Keratinocyte (primary cell): ENCODE measurements around the gene STAC2. TPM values are rescaled to one million over a fixed set of nuclear protein-coding genes. Genes with fewer than 3 reads are reported as not detected.

Source experiments
- DNase-seq: peaks from one replicate; pipeline ENCODE4 v3.0.0-alpha.2; 2011; ENCODE audit warnings: low read depth, missing footprints, low spot score
- FAIRE-seq: peaks from 2 replicates; lab custom pipeline; 2011; peaks lifted over from hg19 to GRCh38; lab: Jason Lieb, UNC
- H2AFZ ChIP-seq: 2 replicates; pipeline ENCODE4 v1.6.0; 2012; ENCODE audit warnings: low read length, control low read depth, inconsistent platforms; ENCODE audit not compliant: control insufficient read depth
- H3K27ac ChIP-seq: 2 replicates; pipeline ENCODE4 v1.5.1; 2011; ENCODE audit warnings: low read length; ENCODE audit not compliant: control insufficient read depth, insufficient read depth
- H3K27me3 ChIP-seq: 3 replicates; pipeline ENCODE4 v1.6.0; 2011; ENCODE audit warnings: low read length; ENCODE audit not compliant: control insufficient read depth, insufficient read depth; ENCODE audit errors: extremely low read depth
- H3K36me3 ChIP-seq, 2 experiments: 2 replicates in 1 of 2; 3 replicates in 1 of 2; pipeline ENCODE4 v1.5.1; 2011; ENCODE audit warnings: low read length in 2 of 2, mild to moderate bottlenecking in 1 of 2; ENCODE audit not compliant: control insufficient read depth in 2 of 2, insufficient read depth in 2 of 2; ENCODE audit errors: extremely low read depth in 1 of 2
- H3K4me1 ChIP-seq: 3 replicates; pipeline ENCODE4 v1.5.1; 2011; ENCODE audit warnings: low read length; ENCODE audit not compliant: control insufficient read depth, insufficient read depth; ENCODE audit errors: extremely low read depth
- H3K4me2 ChIP-seq: 3 replicates; pipeline ENCODE4 v1.6.0; 2011; ENCODE audit warnings: low read depth, low read length; ENCODE audit not compliant: control insufficient read depth, insufficient read depth; ENCODE audit errors: extremely low read depth
- H3K4me3 ChIP-seq, 3 experiments: fragments of 200-600 bp in 1 of 3; sonication (generic) in 1 of 3; 2 replicates in 2 of 3; 3 replicates in 1 of 3; pipeline ENCODE4 v1.5.1; 2011 to 2016; ENCODE audit warnings: low read length in 3 of 3, mild to moderate bottlenecking in 3 of 3, control low read depth in 2 of 3, inconsistent platforms in 1 of 3, low read depth in 1 of 3, mixed read lengths in 1 of 3, mixed run types in 1 of 3, moderate library complexity in 1 of 3; ENCODE audit not compliant: control insufficient read depth in 2 of 3, insufficient read depth in 2 of 3; ENCODE audit errors: extremely low read depth in 1 of 3
- H3K79me2 ChIP-seq: 2 replicates; pipeline ENCODE4 v1.6.0; 2012; ENCODE audit warnings: low read length; ENCODE audit not compliant: control insufficient read depth, insufficient read depth
- H3K9ac ChIP-seq: 3 replicates; pipeline ENCODE4 v1.6.0; 2011; ENCODE audit warnings: low read length; ENCODE audit not compliant: control insufficient read depth, insufficient read depth; ENCODE audit errors: extremely low read depth
- H3K9me1 ChIP-seq: 3 replicates; pipeline ENCODE4 v1.6.0; 2011; ENCODE audit warnings: low read length; ENCODE audit not compliant: control insufficient read depth, insufficient read depth; ENCODE audit errors: extremely low read depth
- H3K9me3 ChIP-seq: 2 replicates; pipeline ENCODE4 v1.5.1; 2012; ENCODE audit warnings: low read depth, low read length; ENCODE audit not compliant: control insufficient read depth
- H4K20me1 ChIP-seq: 3 replicates; pipeline ENCODE4 v1.6.0; 2011; ENCODE audit warnings: low read length; ENCODE audit not compliant: control insufficient read depth, insufficient read depth; ENCODE audit errors: extremely low read depth
- EZH2 ChIP-seq: IDR thresholded peaks from one replicate; pipeline ENCODE4 v1.6.1; 2012; ENCODE audit warnings: inconsistent platforms, mild to moderate bottlenecking, low read length, moderate library complexity
- dilution Hi-C: fragments of 300-500 bp; cut with MboI; formaldehyde crosslinking; loops from one replicate; pipeline ENCODE4 v1.7.0; 2020; ENCODE audit warnings: low sequenced_read_pairs; ENCODE audit not compliant: extremely low pct_ligation_motif_present
- polyA plus RNA-seq, 5 experiments: library from polyadenylated mRNA; depleted of rRNA in 3 of 5; stranded (reverse) in 3 of 5; stranded (forward) in 1 of 5; unstranded in 1 of 5; fragments of >200 nt; gene quantifications; 1 replicate in 1 of 5; 2 replicates in 3 of 5; 3 replicates in 1 of 5; pipeline versions ENCODE4 v1.2.1 to v1.2.3, GENCODE V29; 2011 to 2012; ENCODE audit warnings: missing spikeins in 2 of 5, low read depth in 1 of 5, low replicate concordance in 1 of 5
- TF ChIP-seq, protein P1 (sequence below), 3 experiments: IDR thresholded peaks in 1 of 3; conservative IDR thresholded peaks in 1 of 3; optimal IDR thresholded peaks in 1 of 3; 2 replicates in 2 of 3; 3 replicates in 1 of 3; pipeline versions ENCODE3 to v1.5.1; 2011; ENCODE audit warnings: low read length in 3 of 3, mild to moderate bottlenecking in 3 of 3, moderate library complexity in 2 of 3, control low read depth in 1 of 3, inconsistent platforms in 1 of 3; ENCODE audit not compliant: insufficient read depth in 2 of 3; ENCODE audit errors: extremely low read depth in 1 of 3

STAC2 gene
- polyA plus RNA-seq, 1 donor (not counting 4 experiments of a cell fraction or from before 2014, with no cell fraction given), result not detected

DNA sequence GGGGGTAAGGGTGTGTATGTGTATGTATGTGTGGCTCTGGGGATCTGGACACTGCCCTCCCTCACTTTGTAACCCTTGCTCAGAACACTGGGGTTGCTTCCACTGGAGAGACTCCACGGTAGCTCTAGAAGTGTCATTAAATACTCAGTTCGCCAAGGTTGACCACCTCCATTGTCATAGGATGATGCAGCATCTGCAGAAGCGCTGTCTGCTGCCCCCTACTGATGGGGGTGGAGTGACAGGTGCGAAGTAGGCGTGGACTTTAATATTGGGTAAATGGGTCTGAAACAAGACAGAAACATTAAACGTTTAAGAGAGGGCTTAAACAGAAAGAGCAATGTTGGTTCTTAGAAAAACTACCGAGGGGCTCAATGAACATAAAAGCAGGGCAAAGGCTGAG is 35.5 kb upstream of the STAC2 start:
- Histone ChIP-seq H3K36me3 (peaks cover 0 to 12% of the 10 kb centered on the region in 2 experiments), H3K9ac (no peak overlapping the region), H3K27ac (no peak overlapping the region), H3K4me3 (no peak overlapping the region), H4K20me1 (no peaks in the 10 kb centered on the region), H3K27me3 (no peaks in the 10 kb centered on the region), H3K79me2 (no peaks in the 10 kb centered on the region), H3K9me3 (no peaks in the 10 kb centered on the region), H3K4me2 (no peak overlapping the region), H3K4me1 (no peaks in the 10 kb centered on the region), H2AFZ (no peak overlapping the region), H3K9me1 (no peaks in the 10 kb centered on the region)
- DNase-seq, result no peak
- dilution Hi-C loops, result no loop called here
- TF ChIP-seq EZH2, result no peak
- TF ChIP-seq, protein P1, sequence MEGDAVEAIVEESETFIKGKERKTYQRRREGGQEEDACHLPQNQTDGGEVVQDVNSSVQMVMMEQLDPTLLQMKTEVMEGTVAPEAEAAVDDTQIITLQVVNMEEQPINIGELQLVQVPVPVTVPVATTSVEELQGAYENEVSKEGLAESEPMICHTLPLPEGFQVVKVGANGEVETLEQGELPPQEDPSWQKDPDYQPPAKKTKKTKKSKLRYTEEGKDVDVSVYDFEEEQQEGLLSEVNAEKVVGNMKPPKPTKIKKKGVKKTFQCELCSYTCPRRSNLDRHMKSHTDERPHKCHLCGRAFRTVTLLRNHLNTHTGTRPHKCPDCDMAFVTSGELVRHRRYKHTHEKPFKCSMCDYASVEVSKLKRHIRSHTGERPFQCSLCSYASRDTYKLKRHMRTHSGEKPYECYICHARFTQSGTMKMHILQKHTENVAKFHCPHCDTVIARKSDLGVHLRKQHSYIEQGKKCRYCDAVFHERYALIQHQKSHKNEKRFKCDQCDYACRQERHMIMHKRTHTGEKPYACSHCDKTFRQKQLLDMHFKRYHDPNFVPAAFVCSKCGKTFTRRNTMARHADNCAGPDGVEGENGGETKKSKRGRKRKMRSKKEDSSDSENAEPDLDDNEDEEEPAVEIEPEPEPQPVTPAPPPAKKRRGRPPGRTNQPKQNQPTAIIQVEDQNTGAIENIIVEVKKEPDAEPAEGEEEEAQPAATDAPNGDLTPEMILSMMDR (optimal IDR thresholded peaks at IDR 0.05 in 1 of 3, IDR thresholded peaks at IDR 0.05 in 1 of 3, conservative IDR thresholded peaks at IDR 0.05 in 1 of 3; ENCODE audit: extremely low read depth in 1 of 3, insufficient read depth in 2 of 3, low read length in 3 of 3), result peak in 1 of 3 experiments; percentile 42
- no peak for FAIRE-seq

GRCh38 chr17:39252788-39253460 is 27.2 kb upstream of the STAC2 start:
- H3K4me2 ChIP-seq, result no peak overlapping the region
- no peak for FAIRE-seq
- no peak overlapping the region for H3K9ac ChIP-seq
- H3K79me2 ChIP-seq, result no peaks in the 10 kb centered on the region
- no peak overlapping the region for H3K4me3 ChIP-seq
- no peaks in the 10 kb centered on the region for H3K27me3 ChIP-seq
- H3K27ac ChIP-seq, result no peak overlapping the region
- H3K9me1 ChIP-seq, result no peaks in the 10 kb centered on the region
- H3K9me3 ChIP-seq, result no peaks in the 10 kb centered on the region
- no peaks in the 10 kb centered on the region for H3K4me1 ChIP-seq
- peaks cover 0 to 2% of the 10 kb centered on the region in 2 experiments for H3K36me3 ChIP-seq
- TF ChIP-seq, protein P1 (optimal IDR thresholded peaks at IDR 0.05 in 1 of 3, IDR thresholded peaks at IDR 0.05 in 1 of 3, conservative IDR thresholded peaks at IDR 0.05 in 1 of 3; ENCODE audit: extremely low read depth in 1 of 3, insufficient read depth in 2 of 3, low read length in 3 of 3), result no peak
- TF ChIP-seq EZH2, result no peak
- dilution Hi-C loops, result no loop called here
- DNase-seq, result no peak
- H2AFZ ChIP-seq, result no peak overlapping the region
- no peaks in the 10 kb centered on the region for H4K20me1 ChIP-seq
